DMS114 treated with DMSO at 0.1 percent for 48 hours (cell line): Measurements from ENCODE around the gene CREG1.

Experiments
- DNase-seq: peaks from one replicate; lab custom pipeline; 2025; ENCODE audit not compliant: unreplicated experiment; lab: John Stamatoyannopoulos, UW

Gene CREG1

DNA sequence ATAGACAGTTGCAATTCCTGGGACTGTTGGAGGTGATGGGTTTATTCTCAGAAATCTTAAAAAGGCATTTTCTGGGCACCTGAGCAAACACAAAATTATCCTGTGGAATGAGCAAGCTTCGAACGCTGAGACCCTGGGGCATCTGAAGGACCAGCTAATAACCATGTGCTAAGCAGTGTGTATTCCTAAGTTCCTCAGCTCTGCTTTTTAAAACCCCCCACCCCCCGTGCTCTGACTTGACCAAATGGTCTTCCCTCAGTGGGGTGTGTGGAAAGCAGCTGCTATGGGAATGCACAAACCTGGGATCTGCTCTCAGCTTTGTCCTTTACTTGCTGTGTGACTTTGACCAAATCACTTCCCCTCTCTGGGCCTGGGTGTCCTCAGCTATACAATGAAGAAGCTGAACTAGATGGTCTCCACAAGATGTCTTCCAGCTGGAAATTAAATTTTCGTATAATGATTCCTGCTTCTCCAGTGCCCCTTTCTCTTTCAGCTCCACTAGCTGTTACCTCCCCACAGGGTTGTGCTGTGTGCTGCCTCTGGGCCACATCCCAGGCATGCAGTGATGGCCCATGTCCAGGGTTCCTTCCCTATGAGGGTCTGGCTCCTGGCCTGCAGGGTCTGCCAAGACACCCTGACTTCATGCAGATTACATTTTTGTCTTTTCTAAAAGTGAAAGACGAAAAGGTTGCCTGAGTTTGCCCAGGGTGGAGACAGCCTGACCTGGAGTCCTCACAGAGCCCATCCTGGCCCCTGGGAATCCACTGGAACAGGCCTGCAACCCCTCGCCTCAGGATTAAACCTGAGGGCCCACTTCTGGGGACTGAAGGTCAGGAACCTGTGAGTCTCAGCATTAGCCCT is 20.4 kb downstream of the CREG1 start:
- DNase-seq = no peak

DNA sequence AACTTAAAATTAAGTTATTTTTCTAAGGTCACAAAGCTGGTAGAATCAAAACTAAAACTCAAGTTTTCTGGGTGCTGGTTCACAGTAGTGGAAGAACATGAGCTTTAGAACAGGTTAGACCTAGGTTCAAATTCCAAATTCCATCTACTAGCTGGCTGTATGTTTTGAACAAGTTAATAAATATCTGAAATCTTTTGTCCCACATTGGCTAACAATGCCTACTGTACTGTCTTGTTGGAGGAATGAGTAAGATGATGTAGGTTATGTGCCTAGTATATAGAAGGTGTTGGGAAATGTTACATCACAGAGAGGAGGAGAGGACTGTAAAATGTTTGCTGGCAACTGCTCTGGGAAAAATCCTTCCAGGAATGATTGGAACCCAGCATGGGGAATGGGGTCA is 21.2 kb downstream of the CREG1 start:
- DNase-seq = no peak

DNA sequence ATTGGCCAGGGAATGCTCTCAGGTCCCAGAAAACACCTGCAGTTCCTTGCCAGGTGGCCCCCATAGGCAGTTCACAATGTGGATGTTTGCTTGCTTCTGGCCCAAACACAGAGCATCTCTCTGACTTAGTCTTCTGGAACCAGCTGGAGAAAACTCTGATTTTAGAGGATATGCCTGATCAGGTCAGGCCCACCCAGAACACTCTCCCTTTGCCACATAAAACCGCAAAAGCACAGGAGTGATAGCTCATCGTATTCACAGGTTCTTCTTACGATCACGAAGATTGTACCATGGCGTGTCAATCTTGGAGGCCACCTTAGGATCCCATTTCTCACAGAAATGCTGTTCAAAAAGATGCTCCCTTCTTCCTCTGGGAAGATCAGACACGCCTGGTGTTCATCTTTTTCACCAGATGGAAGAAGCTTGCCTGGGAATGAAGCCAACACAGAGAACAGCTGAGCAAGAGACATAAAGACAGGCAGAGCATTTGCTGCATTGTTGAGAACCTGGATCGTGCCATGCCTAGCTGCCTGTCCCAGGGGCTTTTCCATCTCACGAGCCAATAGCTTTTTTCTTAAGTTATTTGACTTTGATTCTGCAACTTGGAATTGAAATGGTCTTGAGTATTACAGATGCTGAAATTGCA is 23.6 kb downstream of the CREG1 start:
- DNase-seq = no peak

- no peak for DNase-seq
Observed at GRCh38 chr1:167528057-167528728, 25.4 kb downstream of the CREG1 start.

GRCh38 chr1:167526667-167527383 is 26.7 kb downstream of the CREG1 start:
- DNase-seq = no peak

- no peak for DNase-seq
Observed at GRCh38 chr1:167524651-167525050, 28.9 kb downstream of the CREG1 start.

GRCh38 chr1:167522246-167522645 is 31.3 kb downstream of the CREG1 start:
- DNase-seq = no peak

DNA sequence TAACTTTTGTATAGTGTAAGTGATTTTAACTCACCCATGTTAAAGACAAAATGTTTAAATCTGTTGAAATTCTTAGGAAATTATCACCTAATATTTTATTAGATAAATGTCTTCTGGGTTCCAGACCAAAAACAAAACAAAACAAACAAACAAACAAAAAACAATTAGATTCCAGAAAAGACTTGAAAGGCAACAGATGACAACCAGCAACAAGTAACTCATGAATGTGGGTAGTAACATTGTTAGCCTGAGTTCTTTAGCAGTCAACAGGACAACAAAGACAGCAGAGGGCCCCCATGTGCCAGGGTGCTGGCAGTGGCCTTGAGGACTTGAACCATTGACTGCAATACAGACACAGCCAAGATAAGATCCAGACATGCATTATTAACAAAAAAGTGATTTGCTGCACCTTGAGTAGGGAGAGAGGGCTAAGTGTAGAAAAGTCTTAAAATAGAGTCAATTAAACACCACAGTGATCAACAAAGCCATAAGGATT is 32.8 kb downstream of the CREG1 start:
- no peak for DNase-seq

DNA sequence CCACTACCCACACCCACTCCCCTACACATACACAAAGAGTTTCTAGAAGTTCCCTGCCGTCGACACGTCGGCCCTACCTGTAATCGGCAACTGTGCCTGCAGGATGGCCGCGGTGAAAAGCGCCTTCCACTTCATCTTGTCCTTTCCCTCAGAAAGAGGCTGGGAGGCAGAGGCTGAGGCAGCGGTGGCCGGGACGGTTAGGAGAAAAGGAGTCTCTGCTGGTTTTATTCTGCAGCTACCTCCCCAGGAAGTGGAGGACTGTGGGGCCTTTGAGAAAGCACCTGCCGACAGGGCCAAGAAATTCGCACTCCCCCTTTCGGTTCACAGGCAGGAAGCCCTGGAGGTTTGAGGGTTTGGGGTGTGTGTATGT is 35.2 kb downstream of the CREG1 start, which contains the start of gene CD247:
TSS of gene CD247 (minus strand) at position 199 of the 370 bp plus-strand sequence. CDS start at position 135, 64 bp downstream.
- no peak for DNase-seq

- DNase-seq = no peak
Observed at GRCh38 chr1:167517535-167518330, 35.8 kb downstream of the CREG1 start.

DNA sequence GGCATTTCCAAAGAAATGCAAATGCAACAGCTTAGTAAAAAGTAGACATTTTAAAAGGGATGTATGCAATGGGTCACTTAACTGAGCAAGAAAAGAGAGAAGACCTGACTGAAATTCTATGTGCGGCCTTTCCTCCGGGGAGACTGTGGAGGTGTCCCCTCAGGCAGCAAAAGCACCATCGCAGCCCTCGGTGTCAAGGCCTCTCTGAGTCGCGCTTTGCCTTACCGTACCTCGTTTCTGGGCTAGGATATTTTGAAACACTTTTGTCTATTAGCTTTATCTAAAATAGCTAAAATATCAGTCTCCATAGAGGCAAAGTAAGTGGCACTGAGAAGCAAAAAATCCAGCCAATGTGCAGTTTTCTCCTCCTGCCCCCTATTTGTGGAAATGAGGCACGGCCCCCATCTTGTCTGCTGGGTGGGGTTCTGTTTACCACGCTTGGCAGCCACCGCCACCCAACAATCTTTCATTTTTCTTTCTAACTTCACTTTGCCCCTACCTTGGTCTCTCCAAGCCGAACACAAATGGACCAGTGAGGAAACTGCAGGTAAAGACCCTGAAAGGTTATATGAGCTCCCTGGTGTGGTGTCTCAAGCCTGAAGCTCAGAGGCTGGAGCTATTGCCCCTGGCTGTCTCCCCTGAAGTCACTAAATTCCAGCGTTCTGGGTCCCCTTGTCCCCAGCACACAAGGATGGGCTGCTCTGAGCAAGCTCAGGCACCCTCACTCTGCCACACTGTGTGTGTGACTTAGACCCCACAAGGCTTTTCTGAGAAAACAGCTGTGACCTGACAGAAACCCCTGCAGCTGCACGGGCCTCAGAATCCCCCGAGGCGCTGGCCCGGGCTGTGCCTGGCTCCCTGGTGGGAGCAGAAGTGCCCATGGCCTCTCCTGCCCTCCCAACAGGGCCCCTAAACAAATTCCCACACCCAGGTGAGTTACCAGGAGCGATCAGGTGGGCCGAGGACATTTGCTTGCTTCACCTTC is 36.9 kb downstream of the CREG1 start:
- DNase-seq = no peak

DNA sequence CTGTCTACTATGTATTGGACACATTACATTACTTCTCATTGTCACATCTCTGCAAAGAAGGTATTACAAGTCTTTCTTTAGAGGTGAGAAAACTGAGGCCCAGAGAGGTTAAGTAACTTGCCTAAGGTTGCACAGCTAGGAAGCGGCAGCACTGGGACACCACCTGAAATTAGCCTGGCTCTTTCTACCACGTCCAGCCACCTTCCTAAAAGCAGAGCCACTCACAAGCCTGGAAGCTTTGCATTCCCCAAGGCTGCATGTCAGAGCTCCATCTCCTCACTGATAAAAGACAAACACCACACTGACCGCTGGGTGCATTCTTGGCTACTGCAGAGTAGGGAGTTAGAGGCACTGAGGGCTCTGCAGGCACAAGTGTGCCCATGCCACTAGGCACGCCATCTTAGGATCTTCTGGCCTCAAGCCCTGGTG is 37.7 kb downstream of the CREG1 start:
- no peak for DNase-seq

DNA sequence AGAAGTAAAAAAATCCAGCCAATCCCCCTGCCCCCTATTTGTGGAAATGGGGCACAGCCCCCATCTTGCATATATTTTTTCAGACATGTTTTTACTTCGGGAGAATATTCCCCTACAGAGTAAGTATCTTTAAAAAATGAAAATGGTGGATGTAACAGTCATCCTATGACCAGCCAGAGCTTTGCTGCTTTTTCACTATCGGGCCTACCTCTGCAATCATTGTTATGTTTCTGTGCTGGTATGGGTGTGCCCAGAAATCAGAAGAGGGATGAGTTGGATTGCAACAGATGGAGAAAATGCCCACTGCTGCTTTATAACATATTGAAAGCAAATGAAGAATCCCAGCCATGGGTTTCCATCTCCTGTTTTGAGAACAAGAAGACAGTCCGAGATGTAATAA is 38.1 kb downstream of the CREG1 start:
- DNase-seq = no peak

DNA sequence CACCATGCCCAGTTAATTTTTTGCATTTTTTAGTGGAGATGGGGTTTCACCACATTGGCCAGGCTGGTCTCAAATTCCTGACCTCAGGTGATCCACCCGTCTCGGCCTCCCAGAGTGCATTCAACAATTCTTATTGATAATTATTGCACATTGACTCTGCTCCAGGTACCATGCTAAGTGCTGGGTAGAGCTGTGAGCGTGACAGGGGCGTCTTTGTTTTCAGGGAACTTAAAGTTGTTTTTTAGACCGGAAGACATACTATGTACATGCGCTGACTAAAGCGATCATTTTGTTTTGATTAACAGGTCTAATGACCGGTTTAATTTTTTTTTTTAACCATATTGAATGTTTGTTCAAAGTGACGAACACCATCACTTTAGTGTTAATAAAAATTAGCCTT is 39.3 kb downstream of the CREG1 start:
- no peak for DNase-seq

DNA sequence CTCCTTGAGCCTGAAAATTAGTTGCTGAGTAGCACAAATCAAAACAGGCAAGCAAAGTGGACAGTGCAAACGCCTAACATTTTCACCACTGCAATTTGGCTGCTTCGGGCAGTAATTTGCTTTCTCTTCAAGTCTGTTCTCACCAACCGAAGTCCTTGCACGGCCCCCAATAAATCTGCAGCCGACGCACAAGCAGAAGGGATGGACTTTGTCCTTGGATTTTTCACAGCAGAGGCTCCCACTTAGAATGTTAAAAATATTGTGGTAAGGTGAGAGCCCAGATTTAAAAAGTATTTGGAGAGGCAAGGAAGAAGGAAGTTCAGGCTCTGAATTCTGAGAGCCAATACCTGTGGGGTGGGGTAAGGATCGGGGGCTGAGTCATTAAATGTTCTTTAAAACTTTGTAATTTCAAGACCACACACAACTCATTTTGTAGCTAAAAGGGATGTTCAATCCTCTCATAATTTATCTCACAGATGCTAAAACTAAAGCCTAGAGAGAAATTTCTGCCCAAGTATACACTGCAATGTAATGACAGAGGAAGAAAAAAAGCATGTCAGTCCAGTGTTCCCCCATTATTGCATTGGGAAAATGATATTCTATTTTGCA is 41.4 kb downstream of the CREG1 start:
- no peak for DNase-seq

DNA sequence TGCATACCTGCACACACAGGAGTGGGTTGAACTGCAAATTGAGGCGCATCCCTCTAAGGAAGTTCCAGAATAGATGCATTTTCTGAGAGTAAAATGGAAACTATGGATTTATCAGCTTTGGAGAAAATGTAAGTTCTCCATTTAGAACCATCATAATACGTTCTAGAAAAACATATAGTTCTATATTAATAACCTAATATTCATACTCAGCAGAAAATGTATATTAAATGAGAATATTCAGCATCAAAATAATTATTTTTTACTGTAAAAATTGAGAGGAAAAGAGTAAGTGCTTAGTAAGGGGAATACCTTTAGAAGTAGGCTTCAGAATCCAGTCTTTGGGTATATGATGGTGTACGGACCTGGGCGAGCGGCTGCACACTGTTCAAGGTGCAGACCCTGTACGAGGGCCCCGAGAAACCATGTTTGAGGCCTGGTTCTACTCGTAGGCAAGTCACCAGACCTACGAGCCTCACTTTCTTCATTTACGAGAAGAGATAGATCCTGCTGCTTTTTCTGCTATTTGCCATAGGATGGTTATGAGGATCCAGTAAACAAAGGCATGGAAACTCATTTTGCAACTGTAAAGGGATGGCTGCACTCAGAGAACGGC is 42.1 kb downstream of the CREG1 start:
- DNase-seq = no peak

DNA sequence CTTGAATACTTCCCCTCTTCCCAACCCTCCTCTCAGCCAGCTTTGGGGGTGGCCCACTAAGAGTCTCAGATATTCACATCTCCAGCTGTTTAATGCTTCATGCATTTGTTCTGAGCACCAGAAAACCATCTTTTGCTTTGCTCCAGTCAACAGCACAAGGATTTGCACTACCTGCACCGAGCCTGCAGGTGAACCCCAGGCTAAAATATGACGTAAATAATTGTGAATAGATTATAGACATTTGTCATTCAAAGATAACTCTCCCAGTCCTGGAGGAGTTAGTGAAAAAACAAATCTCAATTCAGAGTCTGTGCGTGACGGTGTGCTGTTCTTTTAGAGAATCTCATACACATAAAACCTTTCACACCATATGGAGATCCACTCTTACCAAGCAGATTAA is 42.7 kb downstream of the CREG1 start:
- DNase-seq = no peak

GRCh38 chr1:167510244-167510643 is 43.3 kb downstream of the CREG1 start:
- no peak for DNase-seq
